Karpas-422 (cell line): ENCODE results near the gene PJA2. TPM values are rescaled to one million over a fixed set of nuclear protein-coding genes. Genes with fewer than 3 reads are reported as not detected.
"Not testable (repeated sequence)": the region's sequence is repeated elsewhere in the genome, so short reads cannot be mapped to it uniquely, and the experiment has no call there.

ENCODE experiments used
- DNase-seq: peaks from one replicate; pipeline ENCODE4 v3.0.0-alpha.2; 2015
- H2AFZ ChIP-seq: fragments of 200-600 bp; sonication (generic); 2 replicates; pipeline ENCODE4 v1.6.1; 2014; ENCODE audit warnings: antibody characterized with exemption, low read length, mixed read lengths
- H3K27ac ChIP-seq: fragments of 200-600 bp; sonication (generic); 2 replicates; pipeline ENCODE4 v1.5.1; 2014; ENCODE audit warnings: mild to moderate bottlenecking, low read length, moderate library complexity
- H3K27me3 ChIP-seq: fragments of 200-600 bp; sonication (generic); 2 replicates; pipeline ENCODE4 v1.6.1; 2014; ENCODE audit warnings: low read length, mixed read lengths
- H3K36me3 ChIP-seq: fragments of 200-600 bp; sonication (generic); 2 replicates; pipeline ENCODE4 v1.6.1; 2014; ENCODE audit warnings: low read length, mixed read lengths; ENCODE audit not compliant: insufficient read depth
- H3K4me1 ChIP-seq: fragments of 200-600 bp; sonication (generic); 2 replicates; pipeline ENCODE4 v1.6.1; 2014; ENCODE audit warnings: mild to moderate bottlenecking, low read length, mixed read lengths
- H3K4me2 ChIP-seq: fragments of 200-600 bp; sonication (generic); 2 replicates; pipeline ENCODE4 v1.6.1; 2014; ENCODE audit warnings: low read length, low read depth, mild to moderate bottlenecking; ENCODE audit not compliant: poor library complexity, severe bottlenecking
- H3K4me3 ChIP-seq: fragments of 200-600 bp; sonication (generic); 2 replicates; pipeline ENCODE4 v1.5.1; 2014; ENCODE audit warnings: mild to moderate bottlenecking, antibody characterized with exemption, low read length, mixed read lengths
- H3K79me2 ChIP-seq: fragments of 200-600 bp; sonication (generic); 2 replicates; pipeline ENCODE4 v1.6.1; 2014; ENCODE audit warnings: mild to moderate bottlenecking, low read length, mixed read lengths
- H3K9ac ChIP-seq: fragments of 200-600 bp; sonication (generic); 2 replicates; pipeline ENCODE4 v1.6.0; 2014; ENCODE audit warnings: low read length
- H3K9me2 ChIP-seq: fragments of 200-600 bp; sonication (generic), shearing (Covaris generic); replicated peaks from 2 replicates; pipeline ENCODE4 v1.6.0; 2014; ENCODE audit warnings: mild to moderate bottlenecking, low read length, moderate library complexity; ENCODE audit not compliant: insufficient read depth
- H3K9me3 ChIP-seq: fragments of 300-700, 200-600 bp; sonication (generic); 2 replicates; pipeline ENCODE4 v1.6.1; 2014; ENCODE audit warnings: low read length, mixed read lengths
- H4K20me1 ChIP-seq: fragments of 200-600 bp; sonication (generic); 2 replicates; pipeline ENCODE4 v1.6.1; 2014; ENCODE audit warnings: mild to moderate bottlenecking, antibody characterized with exemption, low read length, low read depth; ENCODE audit not compliant: insufficient read depth
- total RNA-seq: library from RNA; depleted of rRNA; stranded (reverse); fragments of >200 nt; shearing (Covaris generic); gene quantifications from 2 replicates; pipeline ENCODE4 v1.2.3, GENCODE V29; 2014; ENCODE audit warnings: low replicate concordance

Gene PJA2
- total RNA-seq, 1 experiment from 2014 or later = 50.1 TPM

- H3K27me3 ChIP-seq = no peaks in the 10 kb centered on the region
- no peaks in the 10 kb centered on the region for H3K9me3 ChIP-seq
- H3K36me3 ChIP-seq = no peaks in the 10 kb centered on the region
- H3K79me2 ChIP-seq = no peaks in the 10 kb centered on the region
- no peak overlapping the region for H2AFZ ChIP-seq
- H3K9ac ChIP-seq = no peak overlapping the region
- no peaks in the 10 kb centered on the region for H3K4me1 ChIP-seq
- no peak overlapping the region for H3K4me2 ChIP-seq
- H4K20me1 ChIP-seq = no peaks in the 10 kb centered on the region
- no peak overlapping the region for H3K27ac ChIP-seq
- H3K9me2 ChIP-seq = no peaks in the 10 kb centered on the region
- no peak overlapping the region for H3K4me3 ChIP-seq
- DNase-seq = no peak
Measured at GRCh38 chr5:109439590-109439989, 29.8 kb upstream of the PJA2 start.

- H3K4me3 ChIP-seq = no peak overlapping the region
- H3K27me3 ChIP-seq = no peaks in the 10 kb centered on the region
- no peaks in the 10 kb centered on the region for H4K20me1 ChIP-seq
- no peak overlapping the region for H3K9ac ChIP-seq
- no peaks in the 10 kb centered on the region for H3K36me3 ChIP-seq
- H2AFZ ChIP-seq = no peak overlapping the region
- H3K4me1 ChIP-seq = no peaks in the 10 kb centered on the region
- no peak for DNase-seq
- H3K9me3 ChIP-seq = no peaks in the 10 kb centered on the region
- H3K27ac ChIP-seq = no peak overlapping the region
- no peak overlapping the region for H3K4me2 ChIP-seq
- no peaks in the 10 kb centered on the region for H3K79me2 ChIP-seq
- H3K9me2 ChIP-seq = no peaks in the 10 kb centered on the region
Measured at GRCh38 chr5:109426075-109426474, 16.3 kb upstream of the PJA2 start.

- not testable (repeated sequence) for H3K9ac ChIP-seq, H3K4me3 ChIP-seq, DNase-seq, H3K4me2 ChIP-seq, H3K79me2 ChIP-seq, H3K36me3 ChIP-seq, H2AFZ ChIP-seq, H4K20me1 ChIP-seq, H3K4me1 ChIP-seq, H3K9me2 ChIP-seq, H3K27me3 ChIP-seq, H3K9me3 ChIP-seq, H3K27ac ChIP-seq
Measured at GRCh38 chr5:109425521-109425920, 15.7 kb upstream of the PJA2 start.

GRCh38 chr5:109421956-109422355 is 12.2 kb upstream of the PJA2 start:
- Histone ChIP-seq H3K36me3 (no peaks in the 10 kb centered on the region), H3K79me2 (no peaks in the 10 kb centered on the region), H3K27ac (no peak overlapping the region), H2AFZ (no peak overlapping the region), H3K4me2 (no peak overlapping the region), H3K27me3 (no peaks in the 10 kb centered on the region), H3K9me2 (no peaks in the 10 kb centered on the region), H3K4me1 (no peaks in the 10 kb centered on the region), H3K4me3 (no peak overlapping the region), H3K9ac (no peak overlapping the region), H4K20me1 (no peaks in the 10 kb centered on the region), H3K9me3 (no peaks in the 10 kb centered on the region)
- no peak for DNase-seq

- H3K9me3 ChIP-seq = no peaks in the 10 kb centered on the region
- no peak overlapping the region for H2AFZ ChIP-seq
- no peaks in the 10 kb centered on the region for H4K20me1 ChIP-seq
- H3K4me1 ChIP-seq = no peaks in the 10 kb centered on the region
- no peak overlapping the region for H3K4me2 ChIP-seq
- no peaks in the 10 kb centered on the region for H3K36me3 ChIP-seq
- no peaks in the 10 kb centered on the region for H3K79me2 ChIP-seq
- H3K27ac ChIP-seq = no peak overlapping the region
- no peak overlapping the region for H3K9ac ChIP-seq
- no peak overlapping the region for H3K4me3 ChIP-seq
- no peak for DNase-seq
- no peaks in the 10 kb centered on the region for H3K27me3 ChIP-seq
- no peaks in the 10 kb centered on the region for H3K9me2 ChIP-seq
Measured at GRCh38 chr5:109418712-109419352, 9.1 kb upstream of the PJA2 start.

GRCh38 chr5:109416882-109417281 is 7.1 kb upstream of the PJA2 start:
- H3K9me3 ChIP-seq = no peaks in the 10 kb centered on the region
- H3K27me3 ChIP-seq = no peaks in the 10 kb centered on the region
- no peaks in the 10 kb centered on the region for H3K79me2 ChIP-seq
- H3K36me3 ChIP-seq = no peaks in the 10 kb centered on the region
- no peak overlapping the region for H2AFZ ChIP-seq
- H3K4me3 ChIP-seq = no peak overlapping the region
- no peaks in the 10 kb centered on the region for H4K20me1 ChIP-seq
- DNase-seq = no peak
- no peak overlapping the region for H3K27ac ChIP-seq
- peaks cover 7% of the 10 kb centered on the region for H3K4me1 ChIP-seq
- H3K4me2 ChIP-seq = no peak overlapping the region
- no peaks in the 10 kb centered on the region for H3K9me2 ChIP-seq
- no peak overlapping the region for H3K9ac ChIP-seq

- H3K9me2 ChIP-seq, H4K20me1 ChIP-seq, H3K9me3 ChIP-seq, H3K79me2 ChIP-seq, H3K4me3 ChIP-seq, H3K27me3 ChIP-seq, DNase-seq, H3K27ac ChIP-seq, H2AFZ ChIP-seq, H3K4me2 ChIP-seq, H3K36me3 ChIP-seq, H3K9ac ChIP-seq: not testable (repeated sequence)
- peaks cover 17% of the 10 kb centered on the region for H3K4me1 ChIP-seq
Measured at GRCh38 chr5:109413921-109414461, 4.2 kb upstream of the PJA2 start.

- Histone ChIP-seq H3K79me2 (peaks cover 5% of the 10 kb centered on the region), H3K4me1 (peaks cover 17% of the 10 kb centered on the region), H3K27ac (no peak overlapping the region), H3K4me3 (no peak overlapping the region), H4K20me1 (no peaks in the 10 kb centered on the region), H3K9me3 (no peaks in the 10 kb centered on the region), H2AFZ (no peak overlapping the region), H3K9me2 (no peaks in the 10 kb centered on the region), H3K9ac (no peak overlapping the region), H3K4me2 (no peak overlapping the region), H3K27me3 (no peaks in the 10 kb centered on the region), H3K36me3 (no peaks in the 10 kb centered on the region)
- no peak for DNase-seq
Measured at GRCh38 chr5:109413458-109413857, 3.7 kb upstream of the PJA2 start.
